ENCODE results near the gene LRP11. TPM values are rescaled to one million over a fixed set of nuclear protein-coding genes. Genes with fewer than 3 reads are reported as not detected.
A peak's percentile ranks its signal among the peaks of the same experiment; 100 is the strongest.

The LRP11 gene
- total and polyA plus RNA-seq, 9 of the 15 experiments (the other 6 are each of a cell fraction or from before 2014, with no cell fraction given), result 0.51 to 3.5 (median 2.4) TPM

- TF ChIP-seq, protein P1, sequence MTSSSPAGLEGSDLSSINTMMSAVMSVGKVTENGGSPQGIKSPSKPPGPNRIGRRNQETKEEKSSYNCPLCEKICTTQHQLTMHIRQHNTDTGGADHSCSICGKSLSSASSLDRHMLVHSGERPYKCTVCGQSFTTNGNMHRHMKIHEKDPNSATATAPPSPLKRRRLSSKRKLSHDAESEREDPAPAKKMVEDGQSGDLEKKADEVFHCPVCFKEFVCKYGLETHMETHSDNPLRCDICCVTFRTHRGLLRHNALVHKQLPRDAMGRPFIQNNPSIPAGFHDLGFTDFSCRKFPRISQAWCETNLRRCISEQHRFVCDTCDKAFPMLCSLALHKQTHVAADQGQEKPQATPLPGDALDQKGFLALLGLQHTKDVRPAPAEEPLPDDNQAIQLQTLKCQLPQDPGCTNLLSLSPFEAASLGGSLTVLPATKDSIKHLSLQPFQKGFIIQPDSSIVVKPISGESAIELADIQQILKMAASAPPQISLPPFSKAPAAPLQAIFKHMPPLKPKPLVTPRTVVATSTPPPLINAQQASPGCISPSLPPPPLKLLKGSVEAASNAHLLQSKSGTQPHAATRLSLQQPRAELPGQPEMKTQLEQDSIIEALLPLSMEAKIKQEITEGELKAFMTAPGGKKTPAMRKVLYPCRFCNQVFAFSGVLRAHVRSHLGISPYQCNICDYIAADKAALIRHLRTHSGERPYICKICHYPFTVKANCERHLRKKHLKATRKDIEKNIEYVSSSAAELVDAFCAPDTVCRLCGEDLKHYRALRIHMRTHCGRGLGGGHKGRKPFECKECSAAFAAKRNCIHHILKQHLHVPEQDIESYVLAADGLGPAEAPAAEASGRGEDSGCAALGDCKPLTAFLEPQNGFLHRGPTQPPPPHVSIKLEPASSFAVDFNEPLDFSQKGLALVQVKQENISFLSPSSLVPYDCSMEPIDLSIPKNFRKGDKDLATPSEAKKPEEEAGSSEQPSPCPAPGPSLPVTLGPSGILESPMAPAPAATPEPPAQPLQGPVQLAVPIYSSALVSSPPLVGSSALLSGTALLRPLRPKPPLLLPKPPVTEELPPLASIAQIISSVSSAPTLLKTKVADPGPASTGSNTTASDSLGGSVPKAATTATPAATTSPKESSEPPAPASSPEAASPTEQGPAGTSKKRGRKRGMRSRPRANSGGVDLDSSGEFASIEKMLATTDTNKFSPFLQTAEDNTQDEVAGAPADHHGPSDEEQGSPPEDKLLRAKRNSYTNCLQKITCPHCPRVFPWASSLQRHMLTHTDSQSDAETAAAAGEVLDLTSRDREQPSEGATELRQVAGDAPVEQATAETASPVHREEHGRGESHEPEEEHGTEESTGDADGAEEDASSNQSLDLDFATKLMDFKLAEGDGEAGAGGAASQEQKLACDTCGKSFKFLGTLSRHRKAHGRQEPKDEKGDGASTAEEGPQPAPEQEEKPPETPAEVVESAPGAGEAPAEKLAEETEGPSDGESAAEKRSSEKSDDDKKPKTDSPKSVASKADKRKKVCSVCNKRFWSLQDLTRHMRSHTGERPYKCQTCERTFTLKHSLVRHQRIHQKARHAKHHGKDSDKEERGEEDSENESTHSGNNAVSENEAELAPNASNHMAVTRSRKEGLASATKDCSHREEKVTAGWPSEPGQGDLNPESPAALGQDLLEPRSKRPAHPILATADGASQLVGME (CRISPR knock-in tag; IDR thresholded peaks at IDR 0.05), result no peak
- TF ChIP-seq GABPB1 (CRISPR knock-in tag; IDR thresholded peaks at IDR 0.05) (peak; percentile 32; the same call in 1 of the 2 replicates), SMARCA4 (IDR thresholded peaks at IDR 0.05) (peak; percentile 69), MYC (IDR thresholded peaks at IDR 0.05; ENCODE audit: low read depth, low read length) (no peak), MYC (CRISPR knock-in tag; IDR thresholded peaks at IDR 0.05; ENCODE audit: borderline replicate concordance, low read depth) (no peak), TRIM24 (IDR thresholded peaks at IDR 0.05) (peak; percentile 71 to 72; a peak in 3 of 4 replicates), MAFG (tag; conservative IDR thresholded peaks at IDR 0.05) (peak; percentile 100), ATF4 (CRISPR knock-in tag; IDR thresholded peaks at IDR 0.05) (no peak), TAF7 (tag; IDR thresholded peaks at IDR 0.05) (peak; percentile 61; the same call in 1 of the 2 replicates), ZNF764 (CRISPR knock-in tag; IDR thresholded peaks at IDR 0.05; ENCODE audit: low read depth) (no peak), WHSC1 (IDR thresholded peaks at IDR 0.05; ENCODE audit: low read length) (no peak), HNRNPUL1 (IDR thresholded peaks at IDR 0.05; ENCODE audit: low read length) (no peak), ZNF79 (CRISPR knock-in tag; IDR thresholded peaks at IDR 0.05; ENCODE audit: low read depth) (no peak), CEBPG (CRISPR knock-in tag; IDR thresholded peaks at IDR 0.05) (no peak), CEBPG (tag; conservative IDR thresholded peaks at IDR 0.05 in 1 of 2, IDR thresholded peaks at IDR 0.05 in 1 of 2) (peak in 1 of 2 experiments; percentile 15; a peak in 1 of 4 replicates), MAFK (IDR thresholded peaks at IDR 0.05; ENCODE audit: low read length) (peak; percentile 99), ZNF197 (CRISPR knock-in tag; IDR thresholded peaks at IDR 0.05; ENCODE audit: low read depth) (no peak)
- TF ChIP-seq, protein P2, sequence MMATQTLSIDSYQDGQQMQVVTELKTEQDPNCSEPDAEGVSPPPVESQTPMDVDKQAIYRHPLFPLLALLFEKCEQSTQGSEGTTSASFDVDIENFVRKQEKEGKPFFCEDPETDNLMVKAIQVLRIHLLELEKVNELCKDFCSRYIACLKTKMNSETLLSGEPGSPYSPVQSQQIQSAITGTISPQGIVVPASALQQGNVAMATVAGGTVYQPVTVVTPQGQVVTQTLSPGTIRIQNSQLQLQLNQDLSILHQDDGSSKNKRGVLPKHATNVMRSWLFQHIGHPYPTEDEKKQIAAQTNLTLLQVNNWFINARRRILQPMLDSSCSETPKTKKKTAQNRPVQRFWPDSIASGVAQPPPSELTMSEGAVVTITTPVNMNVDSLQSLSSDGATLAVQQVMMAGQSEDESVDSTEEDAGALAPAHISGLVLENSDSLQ (IDR thresholded peaks at IDR 0.05), result peak; percentile 22; the same call in 1 of the 2 replicates
- TF ChIP-seq, protein P3, sequence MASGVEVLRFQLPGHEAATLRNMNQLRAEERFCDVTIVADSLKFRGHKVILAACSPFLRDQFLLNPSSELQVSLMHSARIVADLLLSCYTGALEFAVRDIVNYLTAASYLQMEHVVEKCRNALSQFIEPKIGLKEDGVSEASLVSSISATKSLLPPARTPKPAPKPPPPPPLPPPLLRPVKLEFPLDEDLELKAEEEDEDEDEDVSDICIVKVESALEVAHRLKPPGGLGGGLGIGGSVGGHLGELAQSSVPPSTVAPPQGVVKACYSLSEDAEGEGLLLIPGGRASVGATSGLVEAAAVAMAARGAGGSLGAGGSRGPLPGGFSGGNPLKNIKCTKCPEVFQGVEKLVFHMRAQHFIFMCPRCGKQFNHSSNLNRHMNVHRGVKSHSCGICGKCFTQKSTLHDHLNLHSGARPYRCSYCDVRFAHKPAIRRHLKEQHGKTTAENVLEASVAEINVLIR (CRISPR knock-in tag; IDR thresholded peaks at IDR 0.05), result no peak
Measured at GRCh38 chr6:149867876-149868640, 3.9 kb upstream of the LRP11 start (continued).
